ENCODE measurements around the gene DYNLT2B. TPM values are rescaled to one million over a fixed set of nuclear protein-coding genes. Genes with fewer than 3 reads are reported as not detected.
A peak's percentile ranks its signal among the peaks of the same experiment; 100 is the strongest.

The DYNLT2B gene
- total RNA-seq, 3 donors from 2014 or later = 8.5 to 14.9 (median 14.1) TPM

DNA sequence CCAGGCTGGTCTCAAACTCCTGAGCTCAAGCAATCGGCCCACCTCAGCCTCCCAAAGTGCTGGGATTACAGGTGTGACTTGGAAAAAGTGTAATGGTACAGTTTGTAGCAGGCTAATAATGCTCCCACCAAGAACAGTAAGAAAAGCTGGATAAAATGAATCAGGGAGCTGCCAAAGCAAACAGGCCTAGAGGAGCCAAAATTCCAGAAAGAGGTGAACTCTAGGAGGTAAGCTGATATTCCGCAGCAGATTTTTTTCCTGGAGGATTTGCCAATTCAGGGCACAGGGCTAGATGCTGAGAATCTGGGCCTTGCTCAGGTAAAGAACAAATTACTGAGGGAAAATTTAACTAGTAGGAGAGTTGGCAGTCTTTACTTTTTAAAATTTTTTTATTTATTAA lies 19.5 kb downstream of the DYNLT2B start:
- Histone ChIP-seq H3K27ac (no peak overlapping the region), H3K4me3 (no peak overlapping the region), H3K36me3 (no peaks in the 10 kb centered on the region), H3K27me3 (no peaks in the 10 kb centered on the region), H3K4me1 (no peaks in the 10 kb centered on the region), H3K9me3 (no peaks in the 10 kb centered on the region)
- intact Hi-C loops (cut with DNase I; ENCODE audit: low total_unique reads) = no loop called here
- TF ChIP-seq, protein P1, sequence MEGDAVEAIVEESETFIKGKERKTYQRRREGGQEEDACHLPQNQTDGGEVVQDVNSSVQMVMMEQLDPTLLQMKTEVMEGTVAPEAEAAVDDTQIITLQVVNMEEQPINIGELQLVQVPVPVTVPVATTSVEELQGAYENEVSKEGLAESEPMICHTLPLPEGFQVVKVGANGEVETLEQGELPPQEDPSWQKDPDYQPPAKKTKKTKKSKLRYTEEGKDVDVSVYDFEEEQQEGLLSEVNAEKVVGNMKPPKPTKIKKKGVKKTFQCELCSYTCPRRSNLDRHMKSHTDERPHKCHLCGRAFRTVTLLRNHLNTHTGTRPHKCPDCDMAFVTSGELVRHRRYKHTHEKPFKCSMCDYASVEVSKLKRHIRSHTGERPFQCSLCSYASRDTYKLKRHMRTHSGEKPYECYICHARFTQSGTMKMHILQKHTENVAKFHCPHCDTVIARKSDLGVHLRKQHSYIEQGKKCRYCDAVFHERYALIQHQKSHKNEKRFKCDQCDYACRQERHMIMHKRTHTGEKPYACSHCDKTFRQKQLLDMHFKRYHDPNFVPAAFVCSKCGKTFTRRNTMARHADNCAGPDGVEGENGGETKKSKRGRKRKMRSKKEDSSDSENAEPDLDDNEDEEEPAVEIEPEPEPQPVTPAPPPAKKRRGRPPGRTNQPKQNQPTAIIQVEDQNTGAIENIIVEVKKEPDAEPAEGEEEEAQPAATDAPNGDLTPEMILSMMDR (IDR thresholded peaks at IDR 0.05) = no peak
- TF ChIP-seq POLR2A (IDR thresholded peaks at IDR 0.05) = no peak
- no peak for TF ChIP-seq POLR2AphosphoS5 (IDR thresholded peaks at IDR 0.05)
- no peak for DNase-seq (ENCODE audit: low spot score in 2 of 2)

DNA sequence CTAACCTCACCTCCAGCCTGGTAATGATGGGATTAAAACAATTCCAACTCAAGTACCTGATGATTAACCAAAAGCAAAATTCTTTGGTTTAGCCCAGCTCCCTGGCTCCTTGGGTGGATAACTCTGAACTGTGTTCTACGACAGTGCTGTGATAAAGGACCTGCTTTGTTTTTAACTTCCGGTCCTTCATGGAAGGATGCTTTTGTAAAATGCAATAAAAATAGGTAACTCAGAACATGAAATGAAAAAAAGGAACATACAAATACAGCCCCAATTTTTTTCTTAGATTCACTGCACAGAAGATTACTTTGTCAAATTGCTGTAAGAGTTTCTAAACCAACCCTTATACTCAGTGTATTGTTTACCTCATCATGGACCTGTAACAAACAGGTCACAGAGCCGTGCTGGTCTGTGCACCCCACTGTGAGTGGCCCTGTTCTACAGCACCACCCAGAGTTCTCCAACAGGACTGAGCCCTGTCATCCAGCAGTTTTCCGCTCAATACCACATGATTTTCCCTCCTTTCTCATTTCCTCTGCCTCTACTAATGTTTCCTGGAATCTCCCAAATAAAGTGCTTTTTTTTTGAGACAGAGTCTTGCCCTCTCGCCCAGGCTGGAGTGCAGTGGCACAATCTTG lies 25.6 kb downstream of the DYNLT2B start:
- DNase-seq (ENCODE audit: low spot score in 2 of 2) = no peak
- no peak overlapping the region for H3K27ac ChIP-seq
- no peaks in the 10 kb centered on the region for H3K9me3 ChIP-seq
- H3K4me1 ChIP-seq = no peaks in the 10 kb centered on the region
- H3K27me3 ChIP-seq = no peaks in the 10 kb centered on the region
- TF ChIP-seq, protein P1 (IDR thresholded peaks at IDR 0.05) = no peak
- no peak for TF ChIP-seq POLR2AphosphoS5 (IDR thresholded peaks at IDR 0.05)
- TF ChIP-seq POLR2A (IDR thresholded peaks at IDR 0.05) = no peak
- H3K4me3 ChIP-seq = no peak overlapping the region
- no peaks in the 10 kb centered on the region for H3K36me3 ChIP-seq
- intact Hi-C loops (cut with DNase I; ENCODE audit: low total_unique reads) = no loop called here

DNA sequence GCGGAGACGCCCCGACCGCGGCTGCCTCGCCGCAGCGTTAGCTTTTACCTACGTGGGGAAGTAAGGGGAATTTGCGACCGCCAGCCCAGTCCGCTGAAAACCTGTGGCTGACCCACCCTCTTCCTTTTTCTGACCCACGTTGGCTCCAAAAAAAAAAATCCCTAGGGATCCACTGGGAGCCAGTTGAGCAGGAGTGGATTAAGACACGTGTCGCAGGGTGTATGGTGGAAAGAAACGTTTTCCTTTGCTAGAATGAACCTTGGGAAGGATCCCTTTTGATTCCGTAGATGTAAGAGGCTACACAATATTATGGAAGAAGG lies 29.9 kb downstream of the DYNLT2B start:
- intact Hi-C loops (cut with DNase I; ENCODE audit: low total_unique reads) = no loop called here

DNA sequence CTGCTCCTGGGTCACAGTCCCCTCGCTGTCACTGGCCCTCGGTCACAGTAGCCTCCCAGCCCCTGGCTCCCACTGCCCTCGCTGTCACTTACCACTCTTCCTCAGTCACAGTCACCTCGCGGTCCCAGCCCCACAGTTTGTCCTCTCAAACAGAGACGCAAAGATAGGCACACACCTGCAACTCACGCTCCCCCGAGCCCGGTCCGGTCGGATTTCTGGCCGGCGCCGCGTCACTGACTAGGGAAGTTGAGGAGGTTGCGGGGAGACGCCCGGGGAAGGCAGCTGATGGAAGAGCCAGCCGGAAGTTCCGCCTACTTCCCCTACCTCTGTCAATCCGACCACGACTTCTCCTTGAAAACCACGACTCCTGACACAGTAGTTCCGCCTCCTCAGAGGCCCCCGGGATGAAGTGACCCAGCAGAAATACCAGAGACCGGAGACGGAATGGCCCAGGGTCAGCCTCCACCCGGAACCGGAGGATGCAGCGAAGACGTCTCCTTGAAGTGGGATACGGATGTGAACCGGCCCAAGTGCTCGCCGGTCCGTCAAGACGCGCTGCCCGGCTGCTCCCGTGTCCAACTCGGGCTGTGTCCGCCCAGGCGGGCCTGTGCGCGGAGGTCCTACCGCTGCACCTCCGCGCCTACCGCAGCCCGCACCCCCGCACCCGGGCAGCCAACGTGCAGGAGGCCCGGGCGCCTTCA lies 30.4 kb downstream of the DYNLT2B start, which contains the start of gene PCYT1A:
PCYT1A (minus strand) TSS at position 287 of the 701 bp plus-strand sequence. CDS start 17,195 bp downstream, outside the sequence.
- Histone ChIP-seq H3K4me1 (peaks cover 0 to 4% of the 10 kb centered on the region in 2 donors), H3K4me3 (peak within 1 kb of the TSS; percentile 68 to 91 (median 79)), H3K27ac (peak within 1 kb of the TSS; percentile 87 to 96), H3K27me3 (no peaks in the 10 kb centered on the region), H3K36me3 (no peaks in the 10 kb centered on the region), H3K9me3 (no peaks in the 10 kb centered on the region)
- intact Hi-C loops (cut with DNase I; ENCODE audit: low total_unique reads) = no loop called here
- TF ChIP-seq, protein P1 (IDR thresholded peaks at IDR 0.05) = no peak
- TF ChIP-seq POLR2AphosphoS5 (IDR thresholded peaks at IDR 0.05) (peak in 2 of 3 donors; percentile 47 to 81), POLR2A (IDR thresholded peaks at IDR 0.05) (peak; percentile 16)
- peak; percentile 85 for DNase-seq (ENCODE audit: low spot score in 2 of 2)

More for the DNA sequence above, 29.9 kb downstream of the DYNLT2B start:
- peaks cover 0 to 4% of the 10 kb centered on the region in 2 donors for H3K4me1 ChIP-seq
- H3K4me3 ChIP-seq = peak overlapping the region; percentile 68 to 91 (median 79)
- DNase-seq (ENCODE audit: low spot score in 2 of 2) = no peak
- H3K27ac ChIP-seq = peak overlapping the region; percentile 87 to 96
- H3K27me3 ChIP-seq = no peaks in the 10 kb centered on the region
- H3K9me3 ChIP-seq = no peaks in the 10 kb centered on the region
- H3K36me3 ChIP-seq = no peaks in the 10 kb centered on the region
- TF ChIP-seq, protein P1 (IDR thresholded peaks at IDR 0.05) = no peak
- TF ChIP-seq POLR2AphosphoS5 (IDR thresholded peaks at IDR 0.05) = no peak
- TF ChIP-seq POLR2A (IDR thresholded peaks at IDR 0.05) = no peak

DNA sequence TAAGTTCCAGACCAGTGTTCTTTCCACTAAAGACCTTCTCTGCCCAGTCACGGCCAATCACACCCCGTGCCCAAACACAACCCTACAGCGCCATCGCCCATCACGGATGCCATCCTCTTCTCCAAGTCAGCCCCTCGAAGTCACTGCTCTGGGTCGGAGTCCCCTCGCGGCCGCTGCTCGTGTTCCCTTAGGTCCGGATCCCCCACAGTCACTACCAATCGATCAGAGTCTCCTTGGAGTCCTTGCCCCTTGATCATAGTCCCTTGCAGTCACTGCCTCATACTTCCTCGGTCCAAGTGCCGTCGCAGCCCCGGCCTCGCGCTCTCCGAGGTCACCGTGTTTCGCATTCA lies 31.0 kb downstream of the DYNLT2B start:
- no peaks in the 10 kb centered on the region for H3K9me3 ChIP-seq
- TF ChIP-seq POLR2A (IDR thresholded peaks at IDR 0.05) = no peak
- TF ChIP-seq, protein P1 (IDR thresholded peaks at IDR 0.05) = no peak
- TF ChIP-seq POLR2AphosphoS5 (IDR thresholded peaks at IDR 0.05) = no peak
- peak overlapping the region; percentile 68 to 91 (median 79) for H3K4me3 ChIP-seq
- peak overlapping the region; percentile 87 to 96 for H3K27ac ChIP-seq
- intact Hi-C loops (cut with DNase I; ENCODE audit: low total_unique reads) = no loop called here
- H3K4me1 ChIP-seq = peaks cover 0 to 4% of the 10 kb centered on the region in 2 donors
- no peaks in the 10 kb centered on the region for H3K27me3 ChIP-seq
- DNase-seq (ENCODE audit: low spot score in 2 of 2) = no peak
- no peaks in the 10 kb centered on the region for H3K36me3 ChIP-seq
